HG03342 (cell line): Measurements from ENCODE around the gene CPEB1.

ENCODE experiments used
- ATAC-seq: cut with Tn5 transposase; IDR thresholded peaks from one replicate; pipeline ENCODE4 v1.9.1; 2021; ENCODE audit warnings: mild to moderate bottlenecking, moderate library complexity; ENCODE audit not compliant: unreplicated experiment

Gene CPEB1

DNA sequence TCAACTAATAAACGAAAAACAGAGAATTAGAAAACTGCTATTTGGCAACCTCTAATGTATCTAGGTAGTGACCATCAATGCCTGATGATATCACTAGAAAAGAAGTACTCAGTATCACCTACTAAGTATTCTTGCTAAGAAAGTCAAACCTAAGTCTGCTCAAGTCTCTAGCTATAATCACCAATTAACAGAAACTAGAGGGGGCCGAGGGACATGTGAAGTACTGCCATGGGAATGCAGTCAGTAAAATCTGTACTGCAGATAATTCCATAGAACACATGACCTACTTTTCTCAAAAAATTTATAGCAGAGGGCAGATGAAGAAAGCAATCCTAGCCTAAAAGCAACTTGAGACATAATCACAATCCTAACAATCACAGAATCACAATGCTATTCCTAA, 51.4 kb downstream of the CPEB1 start:
- ATAC-seq, result no peak

- ATAC-seq, result no peak
These were observed 52.0 kb downstream of the CPEB1 start for GRCh38 chr15:82595203-82595602.

GRCh38 chr15:82587805-82588204, 59.4 kb downstream of the CPEB1 start:
- ATAC-seq, result no peak

DNA sequence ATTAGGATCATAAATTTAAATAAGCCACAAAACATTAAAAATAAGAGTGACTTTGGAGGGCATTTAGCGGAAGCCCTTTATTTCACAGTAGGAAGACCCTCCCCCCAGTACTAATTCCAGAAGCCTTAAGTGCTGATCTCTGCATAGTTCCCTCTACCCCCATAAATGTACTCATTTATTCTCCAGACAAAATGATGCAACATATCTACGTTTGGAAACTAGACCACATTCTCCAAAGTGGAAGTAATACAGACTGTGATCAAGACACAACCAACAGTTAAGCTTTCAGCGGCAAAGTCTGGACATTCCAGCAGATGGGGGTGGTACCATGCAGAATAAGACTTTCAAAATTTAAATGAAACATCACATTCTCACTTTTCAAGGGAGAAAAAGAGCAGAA, 62.1 kb downstream of the CPEB1 start:
- ATAC-seq, result no peak

DNA sequence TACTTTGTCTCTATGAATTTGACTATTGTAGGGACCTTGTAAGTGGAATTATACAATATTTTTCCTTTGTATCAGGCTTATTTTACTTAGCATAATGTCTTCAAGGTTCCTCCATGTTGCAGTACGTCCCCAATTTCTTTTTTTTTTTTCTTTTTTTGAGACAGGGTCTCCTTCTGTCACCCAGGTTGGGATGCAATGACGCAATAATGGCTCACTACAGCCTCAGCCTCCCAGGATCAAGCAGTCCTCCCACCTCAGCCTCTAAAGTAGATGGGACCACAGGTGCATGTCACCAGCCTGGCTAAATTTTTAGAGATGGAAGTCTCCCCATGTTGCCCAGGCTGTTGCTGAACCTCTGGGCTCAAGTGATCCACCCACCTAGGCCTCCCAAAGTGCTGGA, 66.5 kb downstream of the CPEB1 start:
- no peak for ATAC-seq

- no peak for ATAC-seq
These were observed 71.8 kb downstream of the CPEB1 start for GRCh38 chr15:82575335-82575734.

- no peak for ATAC-seq
These were observed 74.2 kb downstream of the CPEB1 start for GRCh38 chr15:82572986-82573385.

DNA sequence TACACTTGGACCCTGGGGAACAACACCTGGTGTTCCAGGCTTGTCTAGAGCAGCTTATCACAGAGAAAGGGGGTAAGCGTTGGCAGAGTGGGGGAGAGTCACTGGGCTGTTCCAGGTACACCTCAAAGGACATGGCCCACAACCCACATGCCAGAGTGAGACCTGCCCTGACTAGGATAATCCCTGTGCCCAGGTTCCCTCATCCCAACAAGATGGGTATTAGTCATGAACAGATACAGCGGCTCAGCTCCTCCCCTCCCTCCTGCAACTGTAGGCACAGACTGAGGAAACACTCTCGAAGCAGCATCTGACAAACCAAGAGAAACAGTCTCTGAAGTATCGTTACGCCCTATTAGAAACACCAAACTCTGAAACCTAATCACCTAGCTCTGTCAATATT, 74.9 kb downstream of the CPEB1 start:
- no peak for ATAC-seq

DNA sequence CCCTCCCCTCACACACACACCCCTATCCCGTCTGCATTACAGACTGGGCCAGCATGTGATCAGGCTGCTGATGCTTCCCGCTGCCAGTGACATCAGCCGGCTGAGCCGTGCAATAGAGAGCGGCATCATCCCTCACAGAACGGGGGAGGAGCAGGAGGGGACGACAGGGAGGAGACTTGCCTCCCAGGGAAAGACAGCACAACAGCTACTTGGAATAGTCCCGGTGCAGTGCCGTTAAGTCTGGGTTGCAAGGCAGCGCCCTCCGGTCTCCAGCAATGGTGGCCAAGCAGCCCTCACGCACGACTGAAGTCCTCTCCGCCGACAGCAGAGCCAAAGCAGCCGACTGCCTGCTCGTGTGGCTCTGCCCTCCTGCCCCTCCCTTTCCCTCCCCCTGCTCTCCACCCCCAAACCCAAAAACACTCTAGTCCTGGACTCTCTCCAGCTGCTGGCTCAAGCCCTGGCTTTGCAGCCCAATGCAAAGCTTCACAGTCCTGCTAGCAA, 75.4 kb downstream of the CPEB1 start:
- no peak for ATAC-seq

GRCh38 chr15:82570721-82571508, 76.2 kb downstream of the CPEB1 start:
- no peak for ATAC-seq

DNA sequence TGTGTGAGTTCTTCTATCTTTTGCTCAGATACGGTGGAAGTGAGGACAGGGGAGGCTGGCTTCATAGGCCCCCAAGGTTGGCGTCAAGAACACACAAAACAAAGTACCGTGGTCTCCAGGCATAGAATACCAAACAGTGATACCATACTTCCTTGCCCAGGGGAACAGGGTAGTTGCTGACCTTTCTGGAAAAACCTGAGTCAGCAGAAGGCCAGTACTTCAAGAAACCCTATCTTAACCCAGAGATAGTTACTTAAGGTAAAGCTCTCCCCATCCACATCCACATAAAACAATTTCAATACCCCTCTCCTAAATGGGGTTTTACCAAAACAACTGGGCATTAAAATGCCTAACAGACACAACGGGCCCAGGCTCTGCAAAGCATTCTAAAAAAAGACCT, 77.3 kb downstream of the CPEB1 start:
- ATAC-seq, result no peak

DNA sequence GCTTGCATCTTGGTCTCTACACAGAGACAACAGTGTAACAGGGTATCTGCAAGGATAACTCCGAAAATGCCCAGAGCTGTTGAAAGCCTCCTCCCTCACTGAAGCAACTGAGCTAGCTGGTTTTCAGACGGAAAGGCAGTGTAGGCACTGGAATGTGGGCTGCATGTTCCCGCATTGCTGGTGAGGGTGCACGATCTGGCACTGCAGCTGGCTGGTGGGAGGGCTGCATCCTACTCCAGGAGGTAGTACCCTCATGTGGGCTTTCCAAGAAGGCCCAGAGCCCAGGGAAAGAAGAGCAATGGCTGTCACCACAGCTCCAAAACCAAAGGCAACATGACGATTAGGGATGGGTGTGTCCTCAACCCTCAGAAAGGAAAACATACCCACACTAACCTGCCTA, 78.2 kb downstream of the CPEB1 start:
- no peak for ATAC-seq

GRCh38 chr15:82567661-82568060, 79.5 kb downstream of the CPEB1 start:
- ATAC-seq, result no peak

GRCh38 chr15:82566690-82567089, 80.5 kb downstream of the CPEB1 start:
- no peak for ATAC-seq

DNA sequence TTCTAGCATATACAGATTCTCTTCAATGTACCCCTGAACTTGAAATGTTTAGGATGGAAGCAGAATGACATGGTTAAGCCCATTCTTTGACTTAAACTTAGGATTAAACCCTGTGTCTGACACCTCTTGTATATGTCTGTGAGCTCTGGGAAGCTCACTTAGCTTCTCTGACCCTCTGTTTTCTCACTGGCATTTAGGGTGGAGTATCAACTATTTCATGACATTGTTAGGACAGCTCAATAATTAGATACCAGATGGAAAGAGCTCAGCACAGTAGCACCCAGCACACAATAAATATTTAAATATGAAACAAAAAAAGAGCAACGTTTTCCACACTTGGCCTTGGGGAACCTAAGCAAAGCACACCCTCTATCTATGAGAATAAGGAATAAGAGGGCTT, 88.7 kb downstream of the CPEB1 start:
- no peak for ATAC-seq

GRCh38 chr15:82556315-82557035, 90.7 kb downstream of the CPEB1 start:
- ATAC-seq, result no peak

DNA sequence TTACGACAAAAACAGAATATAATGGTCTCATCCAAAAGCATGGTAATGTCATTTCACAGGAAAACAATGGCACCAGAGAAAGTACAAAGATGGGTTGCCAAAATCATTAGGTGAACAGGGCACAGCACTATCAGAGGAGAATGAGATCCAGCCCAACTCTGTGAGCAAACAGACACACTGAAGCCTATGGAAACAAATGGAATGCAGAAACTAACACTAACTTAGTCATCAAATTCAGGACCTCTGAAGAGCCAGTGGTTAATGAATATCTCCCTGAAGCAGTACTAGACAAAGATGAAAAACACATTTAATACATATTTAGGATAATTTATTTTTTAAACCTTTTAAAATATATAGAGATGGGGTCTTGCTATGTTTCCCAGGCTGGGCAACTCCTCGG, 92.3 kb downstream of the CPEB1 start:
- no peak for ATAC-seq

DNA sequence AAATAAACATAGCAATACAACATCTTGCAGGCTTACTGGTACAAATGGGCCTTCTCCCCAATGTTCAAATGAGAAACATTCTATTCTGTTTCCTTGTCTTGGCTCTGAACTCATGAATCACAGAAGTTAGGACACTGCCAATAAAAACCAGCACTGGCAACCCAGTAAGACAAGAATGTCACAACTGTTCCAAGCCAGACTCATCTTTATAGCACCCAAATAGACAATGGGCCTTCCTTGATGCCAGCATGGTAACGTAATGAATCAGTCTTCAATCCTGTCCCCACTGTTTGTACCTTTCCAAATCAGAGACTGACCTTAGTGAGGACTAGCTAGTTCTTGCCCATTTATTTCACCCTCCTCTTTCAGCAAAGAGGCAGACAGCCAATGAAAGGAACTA, 92.8 kb downstream of the CPEB1 start:
- no peak for ATAC-seq

- no peak for ATAC-seq
These were observed 93.3 kb downstream of the CPEB1 start for GRCh38 chr15:82553846-82554245.

- no peak for ATAC-seq
These were observed 94.3 kb downstream of the CPEB1 start for GRCh38 chr15:82552861-82553260.

DNA sequence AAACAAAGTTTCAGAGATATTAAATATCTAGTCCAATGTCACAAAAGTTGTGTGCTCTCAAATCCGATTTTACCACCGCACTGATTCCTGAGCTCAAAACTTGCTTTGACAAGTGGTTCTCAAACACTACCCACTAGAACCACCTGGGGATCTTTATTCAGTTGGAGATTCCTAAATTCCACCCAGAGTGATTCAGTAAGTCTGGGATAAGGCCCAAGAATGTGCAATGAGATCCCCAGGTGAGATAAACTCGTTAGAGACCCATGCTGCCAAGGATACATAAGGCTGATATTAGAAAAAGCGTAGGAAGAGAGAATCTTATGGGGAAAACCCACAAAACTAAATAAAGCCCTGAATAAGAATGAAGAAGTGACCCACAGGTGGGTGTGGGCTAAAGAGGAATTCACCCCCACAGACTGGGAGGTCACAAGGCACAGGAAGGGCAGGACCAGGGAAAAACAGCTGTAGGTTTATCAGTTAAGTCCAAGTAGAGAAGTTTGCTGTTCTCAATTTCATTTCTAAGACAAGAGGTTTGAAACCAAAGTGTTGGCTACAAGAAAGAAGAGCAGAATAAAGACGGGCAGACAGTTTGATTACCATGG, 95.4 kb downstream of the CPEB1 start:
- ATAC-seq, result no peak

GRCh38 chr15:82549199-82549665, 97.9 kb downstream of the CPEB1 start:
- ATAC-seq, result no peak
